GM12892 (cell line): ENCODE measurements around the gene CMIP.

Source experiments
- POLR2A ChIP-seq: IDR thresholded peaks from 2 replicates; pipeline ENCODE4 v1.6.1; 2011; ENCODE audit warnings: low read depth, low read length, control low read depth
- POLR2AphosphoS5 ChIP-seq: IDR thresholded peaks from 2 replicates; pipeline ENCODE4 v1.6.1; 2011; ENCODE audit warnings: low read depth, low read length, control low read depth

GRCh38 chr16:81733295-81733694 is 288.7 kb downstream of the CMIP start:
- no peak for TF ChIP-seq POLR2AphosphoS5
- no peak for TF ChIP-seq POLR2A
